ENCODE data around the gene AFF2.

The AFF2 gene

GRCh38 chrX:148672517-148672916 lies 172.1 kb downstream of the AFF2 start:
- TF ChIP-seq, protein P1, sequence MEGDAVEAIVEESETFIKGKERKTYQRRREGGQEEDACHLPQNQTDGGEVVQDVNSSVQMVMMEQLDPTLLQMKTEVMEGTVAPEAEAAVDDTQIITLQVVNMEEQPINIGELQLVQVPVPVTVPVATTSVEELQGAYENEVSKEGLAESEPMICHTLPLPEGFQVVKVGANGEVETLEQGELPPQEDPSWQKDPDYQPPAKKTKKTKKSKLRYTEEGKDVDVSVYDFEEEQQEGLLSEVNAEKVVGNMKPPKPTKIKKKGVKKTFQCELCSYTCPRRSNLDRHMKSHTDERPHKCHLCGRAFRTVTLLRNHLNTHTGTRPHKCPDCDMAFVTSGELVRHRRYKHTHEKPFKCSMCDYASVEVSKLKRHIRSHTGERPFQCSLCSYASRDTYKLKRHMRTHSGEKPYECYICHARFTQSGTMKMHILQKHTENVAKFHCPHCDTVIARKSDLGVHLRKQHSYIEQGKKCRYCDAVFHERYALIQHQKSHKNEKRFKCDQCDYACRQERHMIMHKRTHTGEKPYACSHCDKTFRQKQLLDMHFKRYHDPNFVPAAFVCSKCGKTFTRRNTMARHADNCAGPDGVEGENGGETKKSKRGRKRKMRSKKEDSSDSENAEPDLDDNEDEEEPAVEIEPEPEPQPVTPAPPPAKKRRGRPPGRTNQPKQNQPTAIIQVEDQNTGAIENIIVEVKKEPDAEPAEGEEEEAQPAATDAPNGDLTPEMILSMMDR (conservative IDR thresholded peaks at IDR 0.05; ENCODE audit: low read length), result no peak
- DNase-seq (ENCODE audit: low read depth), result peak; percentile 58
- no peak overlapping the region for H3K4me3 ChIP-seq (ENCODE audit: low read length)

GRCh38 chrX:148681605-148682004 lies 181.2 kb downstream of the AFF2 start:
- no peak for DNase-seq (ENCODE audit: low read depth)
- H3K4me3 ChIP-seq (ENCODE audit: low read length), result no peak overlapping the region
- TF ChIP-seq, protein P1 (conservative IDR thresholded peaks at IDR 0.05; ENCODE audit: low read length), result no peak; the same call in 1 of the 2 replicates

DNA sequence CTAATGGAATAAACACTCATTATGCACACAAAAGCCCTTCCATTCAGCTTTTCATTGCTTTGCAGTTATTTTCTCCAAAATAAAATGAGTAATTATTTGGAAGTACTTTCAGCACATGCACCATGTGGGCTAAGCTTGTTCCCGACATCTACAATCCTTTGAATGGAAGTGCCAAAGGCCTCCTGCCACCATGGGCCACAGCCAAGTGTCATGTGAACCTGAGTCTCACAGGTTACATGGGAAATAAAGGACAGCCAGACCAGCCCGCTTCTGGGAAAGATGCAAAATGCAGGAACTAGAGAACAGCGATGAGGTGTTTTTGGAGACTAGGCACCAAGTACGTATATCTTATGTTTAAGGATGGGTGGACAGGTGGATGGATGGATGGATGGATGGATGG lies 181.8 kb downstream of the AFF2 start:
- no peak for DNase-seq (ENCODE audit: low read depth)
- no peak overlapping the region for H3K4me3 ChIP-seq (ENCODE audit: low read length)
- TF ChIP-seq, protein P1 (conservative IDR thresholded peaks at IDR 0.05; ENCODE audit: low read length), result no peak

DNA sequence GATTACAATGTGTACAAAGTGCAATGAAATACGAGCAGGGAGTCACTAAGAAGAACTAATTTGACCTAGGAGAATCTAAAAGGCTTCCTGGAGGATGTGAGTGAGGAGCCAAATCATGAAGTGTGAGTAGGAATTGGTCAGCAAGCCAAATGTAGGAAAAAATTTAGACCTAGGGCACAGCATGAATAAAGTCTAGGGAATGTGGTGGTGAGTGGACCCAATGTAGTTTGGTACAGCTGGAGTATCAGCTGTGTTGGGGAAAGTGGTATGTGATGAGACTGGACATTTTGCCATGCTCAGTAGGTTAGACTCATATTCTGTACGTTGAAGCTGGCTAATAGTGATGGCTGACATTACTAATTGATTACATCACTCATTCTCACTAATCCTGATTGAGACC lies 191.0 kb downstream of the AFF2 start:
- TF ChIP-seq, protein P1 (conservative IDR thresholded peaks at IDR 0.05; ENCODE audit: low read length), result no peak
- DNase-seq (ENCODE audit: low read depth), result peak; percentile 38
- no peak overlapping the region for H3K4me3 ChIP-seq (ENCODE audit: low read length)

- TF ChIP-seq, protein P1 (conservative IDR thresholded peaks at IDR 0.05; ENCODE audit: low read length), result no peak
- no peak overlapping the region for H3K4me3 ChIP-seq (ENCODE audit: low read length)
- no peak for DNase-seq (ENCODE audit: low read depth)
Observed at GRCh38 chrX:148695255-148695654, 194.8 kb downstream of the AFF2 start.

DNA sequence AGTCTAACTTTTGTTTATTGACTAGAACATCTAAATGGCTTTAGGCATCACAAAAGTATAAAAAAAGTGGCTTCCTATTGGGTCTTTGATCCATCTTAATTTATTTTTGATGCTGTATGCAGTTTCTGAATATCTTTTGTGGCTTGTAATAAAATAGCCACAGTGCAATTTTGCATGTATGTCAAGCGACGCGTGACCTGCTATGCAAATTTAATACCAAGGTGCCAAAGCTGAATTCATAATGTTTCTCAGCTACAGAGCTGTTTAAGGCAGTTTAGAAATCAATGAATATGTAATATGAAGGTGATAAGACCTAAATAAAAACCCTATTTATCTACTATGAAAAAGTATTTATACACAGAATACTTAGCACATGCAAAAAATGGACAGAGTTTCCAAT lies 197.8 kb downstream of the AFF2 start:
- DNase-seq (ENCODE audit: low read depth), result no peak
- no peak overlapping the region for H3K4me3 ChIP-seq (ENCODE audit: low read length)
- TF ChIP-seq, protein P1 (conservative IDR thresholded peaks at IDR 0.05; ENCODE audit: low read length), result no peak

- no peak overlapping the region for H3K4me3 ChIP-seq (ENCODE audit: low read length)
- TF ChIP-seq, protein P1 (conservative IDR thresholded peaks at IDR 0.05; ENCODE audit: low read length), result no peak
- no peak for DNase-seq (ENCODE audit: low read depth)
Observed at GRCh38 chrX:148700021-148700420, 199.6 kb downstream of the AFF2 start.
